HepG2 (cell line): ENCODE data around the gene EXPH5.

Source experiments
- ETS1 ChIP-seq: sonication (generic); formaldehyde crosslinking; IDR thresholded peaks from 2 replicates; pipeline ENCODE4 v1.4.0; 2020; ENCODE audit warnings: missing genetic modification reagents
- FOSL2 ChIP-seq: sonication (generic); formaldehyde crosslinking; IDR thresholded peaks from 2 replicates; pipeline ENCODE4 v1.4.0; 2020; ENCODE audit warnings: missing genetic modification reagents
- ZNF331 ChIP-seq: sonication (generic); formaldehyde crosslinking; IDR thresholded peaks from 2 replicates; pipeline ENCODE4 v1.4.0; 2020; ENCODE audit warnings: missing genetic modification reagents
- TF ChIP-seq, protein P1 (sequence below): sonication (generic); formaldehyde crosslinking; IDR thresholded peaks from 2 replicates; pipeline ENCODE4 v1.5.0; 2020; ENCODE audit warnings: mild to moderate bottlenecking, missing genetic modification reagents, moderate library complexity
- TF ChIP-seq, protein P2 (sequence below): sonication (generic); formaldehyde crosslinking; IDR thresholded peaks from 2 replicates; pipeline ENCODE4 v1.4.0; 2020; ENCODE audit warnings: missing genetic modification reagents

- TF ChIP-seq ETS1 (CRISPR knock-in tag) = no peak
- TF ChIP-seq, protein P1, sequence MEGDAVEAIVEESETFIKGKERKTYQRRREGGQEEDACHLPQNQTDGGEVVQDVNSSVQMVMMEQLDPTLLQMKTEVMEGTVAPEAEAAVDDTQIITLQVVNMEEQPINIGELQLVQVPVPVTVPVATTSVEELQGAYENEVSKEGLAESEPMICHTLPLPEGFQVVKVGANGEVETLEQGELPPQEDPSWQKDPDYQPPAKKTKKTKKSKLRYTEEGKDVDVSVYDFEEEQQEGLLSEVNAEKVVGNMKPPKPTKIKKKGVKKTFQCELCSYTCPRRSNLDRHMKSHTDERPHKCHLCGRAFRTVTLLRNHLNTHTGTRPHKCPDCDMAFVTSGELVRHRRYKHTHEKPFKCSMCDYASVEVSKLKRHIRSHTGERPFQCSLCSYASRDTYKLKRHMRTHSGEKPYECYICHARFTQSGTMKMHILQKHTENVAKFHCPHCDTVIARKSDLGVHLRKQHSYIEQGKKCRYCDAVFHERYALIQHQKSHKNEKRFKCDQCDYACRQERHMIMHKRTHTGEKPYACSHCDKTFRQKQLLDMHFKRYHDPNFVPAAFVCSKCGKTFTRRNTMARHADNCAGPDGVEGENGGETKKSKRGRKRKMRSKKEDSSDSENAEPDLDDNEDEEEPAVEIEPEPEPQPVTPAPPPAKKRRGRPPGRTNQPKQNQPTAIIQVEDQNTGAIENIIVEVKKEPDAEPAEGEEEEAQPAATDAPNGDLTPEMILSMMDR (CRISPR knock-in tag) = no peak
- no peak for TF ChIP-seq FOSL2 (CRISPR knock-in tag)
- TF ChIP-seq ZNF331 (CRISPR knock-in tag) = no peak
- TF ChIP-seq, protein P2, sequence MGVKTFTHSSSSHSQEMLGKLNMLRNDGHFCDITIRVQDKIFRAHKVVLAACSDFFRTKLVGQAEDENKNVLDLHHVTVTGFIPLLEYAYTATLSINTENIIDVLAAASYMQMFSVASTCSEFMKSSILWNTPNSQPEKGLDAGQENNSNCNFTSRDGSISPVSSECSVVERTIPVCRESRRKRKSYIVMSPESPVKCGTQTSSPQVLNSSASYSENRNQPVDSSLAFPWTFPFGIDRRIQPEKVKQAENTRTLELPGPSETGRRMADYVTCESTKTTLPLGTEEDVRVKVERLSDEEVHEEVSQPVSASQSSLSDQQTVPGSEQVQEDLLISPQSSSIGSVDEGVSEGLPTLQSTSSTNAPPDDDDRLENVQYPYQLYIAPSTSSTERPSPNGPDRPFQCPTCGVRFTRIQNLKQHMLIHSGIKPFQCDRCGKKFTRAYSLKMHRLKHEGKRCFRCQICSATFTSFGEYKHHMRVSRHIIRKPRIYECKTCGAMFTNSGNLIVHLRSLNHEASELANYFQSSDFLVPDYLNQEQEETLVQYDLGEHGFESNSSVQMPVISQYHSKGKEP (CRISPR knock-in tag) = no peak
Observed at GRCh38 chr11:108522318-108522717, 71.2 kb downstream of the EXPH5 start.
